KMS-11 (cell line): ENCODE measurements around the gene HES3.

Experiments used
- H2AFZ ChIP-seq: fragments of 200-600 bp; sonication (generic); 2 replicates; pipeline ENCODE4 v1.6.1; 2016; ENCODE audit warnings: antibody characterized with exemption, mixed run types, low read depth
- H3K27ac ChIP-seq: fragments of 200-600 bp; sonication (generic); 2 replicates; pipeline ENCODE4 v1.6.1; 2016; ENCODE audit warnings: mild to moderate bottlenecking, mixed run types
- H3K27me3 ChIP-seq: fragments of 200-600 bp; sonication (generic); 2 replicates; pipeline ENCODE4 v1.6.1; 2017; ENCODE audit warnings: mild to moderate bottlenecking, low read depth, mixed run types, moderate library complexity; ENCODE audit not compliant: insufficient read depth
- H3K36me3 ChIP-seq: fragments of 200-600 bp; sonication (generic); 2 replicates; pipeline ENCODE4 v1.6.1; 2017; ENCODE audit warnings: mild to moderate bottlenecking, mixed run types; ENCODE audit not compliant: insufficient read depth
- H3K4me1 ChIP-seq: fragments of 200-600 bp; sonication (generic); 2 replicates; pipeline ENCODE4 v1.6.1; 2016; ENCODE audit warnings: mild to moderate bottlenecking, low read depth, mixed run types; ENCODE audit not compliant: poor library complexity, severe bottlenecking
- H3K4me2 ChIP-seq: fragments of 200-600 bp; sonication (generic); 2 replicates; pipeline ENCODE4 v1.7.0; 2016; ENCODE audit warnings: mild to moderate bottlenecking, mixed run types
- H3K4me3 ChIP-seq: fragments of 200-600 bp; sonication (generic); IDR thresholded peaks from 2 replicates; pipeline ENCODE4 v1.6.1; 2017; ENCODE audit warnings: low read depth, low read length, mixed read lengths; ENCODE audit not compliant: insufficient read depth
- H3K79me2 ChIP-seq: fragments of 200-600 bp; sonication (generic); 2 replicates; pipeline ENCODE4 v1.6.1; 2016; ENCODE audit warnings: low read depth, mixed run types; ENCODE audit not compliant: insufficient read depth
- H3K9ac ChIP-seq: fragments of 200-600 bp; sonication (generic); 2 replicates; pipeline ENCODE4 v1.6.1; 2016; ENCODE audit warnings: mild to moderate bottlenecking, mixed run types
- H4K20me1 ChIP-seq: fragments of 200-600 bp; sonication (generic); 2 replicates; pipeline ENCODE4 v1.6.1; 2016; ENCODE audit warnings: mild to moderate bottlenecking, mixed run types; ENCODE audit not compliant: insufficient read depth
- TF ChIP-seq, protein P1 (sequence below): fragments of 200-600 bp; sonication (generic); conservative IDR thresholded peaks from 2 replicates; pipeline ENCODE4 v1.6.1; 2017; ENCODE audit warnings: low read depth, mild to moderate bottlenecking, antibody characterized with exemption, low read length, moderate library complexity, mixed read lengths

HES3 gene

DNA sequence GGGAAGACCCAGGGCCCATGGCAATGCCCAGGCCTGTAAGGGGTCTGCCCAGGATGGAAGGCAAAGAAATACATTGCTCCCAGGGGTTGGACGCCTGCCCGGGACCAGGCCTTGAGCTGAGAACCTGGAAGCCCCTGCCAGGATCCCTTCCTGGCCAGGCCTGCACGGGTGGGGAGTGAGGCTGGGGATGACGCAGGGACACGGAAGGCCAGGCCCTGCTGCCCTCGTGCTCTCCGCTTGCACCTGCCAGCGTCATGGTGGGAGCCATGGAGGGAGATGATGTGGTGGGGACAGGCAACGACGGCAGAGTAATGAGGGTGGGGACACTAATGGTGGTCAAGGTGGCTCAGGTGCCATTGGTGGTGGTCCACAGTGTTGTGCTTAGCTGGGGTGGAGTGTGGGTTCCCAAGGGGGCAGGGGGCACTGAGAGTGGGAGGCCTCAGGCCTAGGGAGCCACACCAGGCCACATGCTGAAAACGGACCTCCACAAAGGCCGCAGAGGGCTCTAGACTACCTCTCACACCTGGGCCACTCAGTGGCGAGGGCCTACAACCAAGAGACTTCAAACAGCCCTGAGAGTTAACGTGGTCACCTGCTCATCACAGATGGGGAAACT is 4.3 kb downstream of the HES3 start:
- TF ChIP-seq, protein P1, sequence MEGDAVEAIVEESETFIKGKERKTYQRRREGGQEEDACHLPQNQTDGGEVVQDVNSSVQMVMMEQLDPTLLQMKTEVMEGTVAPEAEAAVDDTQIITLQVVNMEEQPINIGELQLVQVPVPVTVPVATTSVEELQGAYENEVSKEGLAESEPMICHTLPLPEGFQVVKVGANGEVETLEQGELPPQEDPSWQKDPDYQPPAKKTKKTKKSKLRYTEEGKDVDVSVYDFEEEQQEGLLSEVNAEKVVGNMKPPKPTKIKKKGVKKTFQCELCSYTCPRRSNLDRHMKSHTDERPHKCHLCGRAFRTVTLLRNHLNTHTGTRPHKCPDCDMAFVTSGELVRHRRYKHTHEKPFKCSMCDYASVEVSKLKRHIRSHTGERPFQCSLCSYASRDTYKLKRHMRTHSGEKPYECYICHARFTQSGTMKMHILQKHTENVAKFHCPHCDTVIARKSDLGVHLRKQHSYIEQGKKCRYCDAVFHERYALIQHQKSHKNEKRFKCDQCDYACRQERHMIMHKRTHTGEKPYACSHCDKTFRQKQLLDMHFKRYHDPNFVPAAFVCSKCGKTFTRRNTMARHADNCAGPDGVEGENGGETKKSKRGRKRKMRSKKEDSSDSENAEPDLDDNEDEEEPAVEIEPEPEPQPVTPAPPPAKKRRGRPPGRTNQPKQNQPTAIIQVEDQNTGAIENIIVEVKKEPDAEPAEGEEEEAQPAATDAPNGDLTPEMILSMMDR, result no peak
- H3K79me2 ChIP-seq, result no peaks in the 10 kb centered on the region
- no peak overlapping the region for H3K4me3 ChIP-seq
- no peaks in the 10 kb centered on the region for H3K36me3 ChIP-seq
- no peak overlapping the region for H3K4me2 ChIP-seq
- peaks cover 33% of the 10 kb centered on the region for H3K27me3 ChIP-seq
- H4K20me1 ChIP-seq, result no peaks in the 10 kb centered on the region
- H3K4me1 ChIP-seq, result peaks cover 11% of the 10 kb centered on the region
- H3K9ac ChIP-seq, result no peak overlapping the region
- H2AFZ ChIP-seq, result no peak overlapping the region
- H3K27ac ChIP-seq, result no peak overlapping the region

DNA sequence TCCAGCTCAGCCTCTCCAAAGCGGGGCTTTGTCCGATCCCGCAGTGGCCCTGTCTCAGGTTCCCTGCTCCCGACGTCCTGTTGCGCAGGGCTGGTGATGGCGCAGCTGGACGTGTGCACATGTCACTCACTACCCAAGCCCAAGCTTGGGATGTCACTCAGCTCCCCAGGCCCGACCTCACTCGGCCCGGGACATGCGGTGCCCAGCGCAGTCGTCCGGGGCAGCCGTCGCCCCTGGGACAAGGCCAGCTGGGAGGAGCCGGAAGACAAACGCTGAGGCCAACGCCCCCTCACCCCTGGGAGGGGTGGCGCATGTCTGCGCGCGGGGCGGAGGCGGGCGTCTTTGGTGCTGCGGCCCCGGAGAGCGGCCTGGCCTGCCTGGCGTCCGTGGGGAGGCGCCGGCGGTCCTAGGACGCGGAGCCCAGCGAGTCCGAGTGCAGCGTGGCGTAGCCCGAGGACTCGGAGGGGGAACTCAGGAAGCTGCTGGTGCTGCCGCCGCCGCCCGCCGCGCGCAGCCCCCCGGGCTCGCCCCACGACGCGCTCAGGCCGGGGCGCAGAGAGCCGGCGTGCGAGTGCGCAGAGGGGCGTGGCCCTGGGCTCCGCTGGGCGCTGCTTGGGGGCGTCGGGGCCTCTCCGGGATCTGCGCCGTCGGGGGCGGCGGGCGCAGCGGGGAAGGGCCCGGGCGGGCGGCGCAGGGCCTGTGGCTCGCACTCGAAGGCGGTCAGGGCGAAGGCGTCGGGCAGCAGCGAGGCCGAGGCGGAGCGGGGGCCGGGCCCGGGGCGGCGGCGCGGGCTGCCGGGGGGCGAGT is 5.2 kb downstream of the HES3 start:
- H3K4me1 ChIP-seq, result peaks cover 11% of the 10 kb centered on the region
- no peaks in the 10 kb centered on the region for H3K36me3 ChIP-seq
- no peak overlapping the region for H3K9ac ChIP-seq
- H3K27ac ChIP-seq, result no peak overlapping the region
- peaks cover 25% of the 10 kb centered on the region for H3K27me3 ChIP-seq
- H3K79me2 ChIP-seq, result no peaks in the 10 kb centered on the region
- no peak overlapping the region for H3K4me2 ChIP-seq
- TF ChIP-seq, protein P1, result no peak
- no peaks in the 10 kb centered on the region for H4K20me1 ChIP-seq
- H3K4me3 ChIP-seq, result no peak overlapping the region
- no peak overlapping the region for H2AFZ ChIP-seq

DNA sequence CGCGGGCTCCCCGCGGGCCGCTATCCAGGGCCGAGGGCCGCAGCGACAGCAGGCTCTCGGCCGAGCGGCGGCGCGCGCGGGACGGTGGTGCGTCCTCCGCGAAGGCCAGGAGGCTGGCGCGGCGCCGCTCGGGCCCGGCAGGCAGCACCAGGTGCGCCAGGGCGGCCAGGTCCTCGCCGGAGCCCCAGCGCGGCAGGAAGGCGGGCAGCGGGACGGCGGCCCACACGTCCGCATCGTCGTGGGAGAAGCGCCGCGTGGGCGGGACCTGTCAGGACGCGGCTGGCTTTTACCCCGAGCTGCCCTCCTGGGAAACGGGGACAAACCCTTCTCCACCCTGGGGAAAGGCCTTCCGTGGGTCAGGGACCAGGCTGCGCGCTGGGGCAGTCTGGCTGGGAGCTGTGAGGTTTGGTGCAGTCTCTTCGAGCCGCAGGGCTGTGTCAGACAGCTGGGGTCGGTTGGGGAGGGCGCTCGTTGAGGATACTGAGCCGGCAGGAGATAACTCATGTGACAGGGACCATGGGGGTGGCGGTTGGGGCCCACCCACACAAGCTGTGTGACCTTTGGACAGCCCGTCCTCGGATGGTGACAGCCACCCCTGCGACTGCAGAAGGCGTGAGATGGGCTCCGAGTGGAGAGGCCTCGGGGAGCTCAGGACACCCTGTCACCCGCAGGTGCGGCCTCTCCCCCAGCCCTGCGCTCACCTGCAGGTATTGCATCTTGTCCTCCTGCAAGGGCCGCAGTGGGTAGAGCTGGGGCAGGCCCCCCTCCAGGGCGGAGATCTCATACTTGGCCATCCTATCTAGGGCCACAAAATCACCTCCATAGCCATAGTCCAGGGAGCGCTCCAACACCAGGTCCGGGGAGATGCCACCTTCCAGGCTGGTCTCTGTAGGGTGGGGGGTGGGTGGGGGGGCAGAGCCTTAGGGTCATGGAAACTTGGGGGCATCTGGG is 6.0 kb downstream of the HES3 start:
- Histone ChIP-seq H4K20me1 (no peaks in the 10 kb centered on the region), H3K9ac (no peak overlapping the region), H3K4me2 (no peak overlapping the region), H2AFZ (no peak overlapping the region), H3K36me3 (no peaks in the 10 kb centered on the region), H3K79me2 (no peaks in the 10 kb centered on the region), H3K4me1 (peaks cover 11% of the 10 kb centered on the region), H3K4me3 (no peak overlapping the region), H3K27ac (no peak overlapping the region), H3K27me3 (peaks cover 19% of the 10 kb centered on the region)
- TF ChIP-seq, protein P1, result no peak

DNA sequence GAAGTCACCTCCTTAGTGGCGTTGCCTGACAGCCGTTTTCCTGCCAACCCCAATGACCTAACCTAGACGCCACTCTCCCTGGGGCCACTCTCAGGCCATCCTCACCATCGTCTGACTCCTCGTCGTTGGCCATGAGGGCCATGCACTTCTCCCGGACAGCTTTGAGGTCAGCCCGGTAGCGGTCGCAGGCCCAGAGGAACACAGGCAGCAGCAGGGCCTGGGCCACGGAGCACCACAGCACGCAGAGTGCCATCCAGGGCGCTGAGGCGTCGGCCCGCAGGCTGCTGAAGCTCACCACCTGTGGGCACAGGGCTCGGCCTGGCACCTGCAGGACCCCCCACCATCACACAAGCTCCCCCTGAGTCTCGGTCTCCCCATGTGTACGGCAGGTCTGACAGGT is 7.3 kb downstream of the HES3 start:
- Histone ChIP-seq H3K27me3 (peaks cover 13% of the 10 kb centered on the region), H3K4me1 (peaks cover 4% of the 10 kb centered on the region), H3K27ac (no peak overlapping the region), H3K9ac (no peak overlapping the region), H3K4me3 (no peak overlapping the region), H2AFZ (no peak overlapping the region), H3K36me3 (no peaks in the 10 kb centered on the region), H3K4me2 (no peak overlapping the region), H4K20me1 (no peaks in the 10 kb centered on the region), H3K79me2 (no peaks in the 10 kb centered on the region)
- TF ChIP-seq, protein P1, result no peak
